ENCODE data around the gene OCLN. TPM values are rescaled to one million over a fixed set of nuclear protein-coding genes. Genes with fewer than 3 reads are reported as not detected.
"Not testable (repeated sequence)": the region's sequence is repeated elsewhere in the genome, so short reads cannot be mapped to it uniquely, and the experiment has no call there.

The OCLN gene
- total RNA-seq, 6 experiments from 2014 or later, result 0.38 to 1.3 (median 0.66) TPM

GRCh38 chr5:69512740-69513260 is 20.2 kb downstream of the OCLN start:
- peak overlapping the region; percentile 47; the same call in 1 of the 2 replicates for H3K27ac Mint-ChIP-seq
- H3K9me3 Mint-ChIP-seq, result no peaks in the 10 kb centered on the region
- no peak overlapping the region for H3K4me3 Mint-ChIP-seq
- TF ChIP-seq, protein P1, sequence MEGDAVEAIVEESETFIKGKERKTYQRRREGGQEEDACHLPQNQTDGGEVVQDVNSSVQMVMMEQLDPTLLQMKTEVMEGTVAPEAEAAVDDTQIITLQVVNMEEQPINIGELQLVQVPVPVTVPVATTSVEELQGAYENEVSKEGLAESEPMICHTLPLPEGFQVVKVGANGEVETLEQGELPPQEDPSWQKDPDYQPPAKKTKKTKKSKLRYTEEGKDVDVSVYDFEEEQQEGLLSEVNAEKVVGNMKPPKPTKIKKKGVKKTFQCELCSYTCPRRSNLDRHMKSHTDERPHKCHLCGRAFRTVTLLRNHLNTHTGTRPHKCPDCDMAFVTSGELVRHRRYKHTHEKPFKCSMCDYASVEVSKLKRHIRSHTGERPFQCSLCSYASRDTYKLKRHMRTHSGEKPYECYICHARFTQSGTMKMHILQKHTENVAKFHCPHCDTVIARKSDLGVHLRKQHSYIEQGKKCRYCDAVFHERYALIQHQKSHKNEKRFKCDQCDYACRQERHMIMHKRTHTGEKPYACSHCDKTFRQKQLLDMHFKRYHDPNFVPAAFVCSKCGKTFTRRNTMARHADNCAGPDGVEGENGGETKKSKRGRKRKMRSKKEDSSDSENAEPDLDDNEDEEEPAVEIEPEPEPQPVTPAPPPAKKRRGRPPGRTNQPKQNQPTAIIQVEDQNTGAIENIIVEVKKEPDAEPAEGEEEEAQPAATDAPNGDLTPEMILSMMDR (IDR thresholded peaks at IDR 0.05), result no peak
- peak; percentile 68 for DNase-seq
- H3K36me3 Mint-ChIP-seq (ENCODE audit: low read depth), result no peaks in the 10 kb centered on the region
- peaks cover 2% of the 10 kb centered on the region; the same call in 1 of the 2 replicates for H3K27me3 Mint-ChIP-seq (ENCODE audit: insufficient read depth)
- peaks cover 16% of the 10 kb centered on the region for H3K4me1 Mint-ChIP-seq (ENCODE audit: low read depth)

DNA sequence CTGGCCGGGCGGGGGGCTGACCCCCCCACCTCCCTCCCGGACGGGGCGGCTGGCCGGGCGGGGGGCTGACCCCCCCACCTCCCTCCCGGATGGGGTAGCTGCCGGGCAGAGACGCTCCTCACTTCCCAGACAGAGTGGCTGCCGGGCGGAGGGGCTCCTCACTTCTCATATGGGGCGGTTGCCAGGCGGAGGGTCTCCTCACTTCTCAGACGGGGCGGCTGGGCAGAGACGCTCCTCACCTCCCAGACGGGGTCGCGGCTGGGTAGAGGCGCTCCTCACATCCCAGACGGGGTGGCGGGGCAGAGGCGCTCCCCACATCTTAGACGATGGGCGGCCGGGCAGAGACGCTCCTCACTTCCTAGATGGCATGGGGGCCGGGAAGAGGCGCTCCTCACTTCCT is 23.0 kb downstream of the OCLN start:
- H3K9me3 Mint-ChIP-seq; H3K27me3 Mint-ChIP-seq (ENCODE audit: insufficient read depth); H3K27ac Mint-ChIP-seq; H3K4me3 Mint-ChIP-seq; DNase-seq; H3K36me3 Mint-ChIP-seq (ENCODE audit: low read depth): not testable (repeated sequence)
- H3K4me1 Mint-ChIP-seq (ENCODE audit: low read depth), result peaks cover 23% of the 10 kb centered on the region

DNA sequence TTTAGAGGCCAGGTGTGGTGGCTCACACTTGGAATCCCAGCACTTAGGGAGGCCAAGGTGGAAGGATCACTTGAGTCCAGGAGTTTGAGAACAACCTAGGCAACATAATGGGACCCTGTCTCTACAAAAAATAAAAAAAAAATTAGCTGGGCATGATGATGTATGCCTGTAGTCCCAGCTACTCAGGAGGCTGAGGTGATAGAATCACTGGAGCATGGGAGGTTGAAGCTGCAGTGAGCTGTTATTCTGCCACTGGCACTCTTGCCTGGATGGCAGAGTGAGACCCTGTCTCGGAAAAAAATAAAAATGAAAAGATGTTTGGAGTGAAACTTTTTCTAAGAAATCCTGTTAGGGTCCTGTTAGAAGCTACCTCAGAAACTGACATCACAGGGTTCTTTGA is 24.2 kb downstream of the OCLN start:
- H3K27me3 Mint-ChIP-seq (ENCODE audit: insufficient read depth), result peaks cover 3% of the 10 kb centered on the region; the same call in 1 of the 2 replicates
- H3K9me3 Mint-ChIP-seq, result no peaks in the 10 kb centered on the region
- no peaks in the 10 kb centered on the region for H3K36me3 Mint-ChIP-seq (ENCODE audit: low read depth)
- H3K27ac Mint-ChIP-seq, result no peak overlapping the region
- no peak for DNase-seq
- no peak overlapping the region for H3K4me3 Mint-ChIP-seq
- peaks cover 35% of the 10 kb centered on the region for H3K4me1 Mint-ChIP-seq (ENCODE audit: low read depth)
- TF ChIP-seq, protein P1 (IDR thresholded peaks at IDR 0.05), result no peak

GRCh38 chr5:69517763-69518212 is 25.2 kb downstream of the OCLN start:
- H3K4me3 Mint-ChIP-seq, result no peak overlapping the region
- H3K27ac Mint-ChIP-seq, result no peak overlapping the region
- H3K36me3 Mint-ChIP-seq (ENCODE audit: low read depth), result no peaks in the 10 kb centered on the region
- H3K9me3 Mint-ChIP-seq, result no peaks in the 10 kb centered on the region
- TF ChIP-seq, protein P1 (IDR thresholded peaks at IDR 0.05), result no peak
- DNase-seq, result no peak
- peaks cover 5% of the 10 kb centered on the region; the same call in 1 of the 2 replicates for H3K27me3 Mint-ChIP-seq (ENCODE audit: insufficient read depth)
- H3K4me1 Mint-ChIP-seq (ENCODE audit: low read depth), result peaks cover 32% of the 10 kb centered on the region

GRCh38 chr5:69519285-69519684 is 26.7 kb downstream of the OCLN start:
- TF ChIP-seq, protein P1 (IDR thresholded peaks at IDR 0.05), result no peak
- peaks cover 27% of the 10 kb centered on the region for H3K4me1 Mint-ChIP-seq (ENCODE audit: low read depth)
- H3K27ac Mint-ChIP-seq, result no peak overlapping the region
- no peaks in the 10 kb centered on the region for H3K9me3 Mint-ChIP-seq
- no peak overlapping the region for H3K4me3 Mint-ChIP-seq
- no peak for DNase-seq
- H3K27me3 Mint-ChIP-seq (ENCODE audit: insufficient read depth), result peaks cover 5% of the 10 kb centered on the region; the same call in 1 of the 2 replicates
- no peaks in the 10 kb centered on the region for H3K36me3 Mint-ChIP-seq (ENCODE audit: low read depth)

- DNase-seq, result no peak
- H3K27ac Mint-ChIP-seq, result no peak overlapping the region
- no peaks in the 10 kb centered on the region for H3K36me3 Mint-ChIP-seq (ENCODE audit: low read depth)
- H3K4me1 Mint-ChIP-seq (ENCODE audit: low read depth), result peaks cover 32% of the 10 kb centered on the region
- no peak overlapping the region for H3K4me3 Mint-ChIP-seq
- TF ChIP-seq, protein P1 (IDR thresholded peaks at IDR 0.05), result no peak
- no peaks in the 10 kb centered on the region for H3K9me3 Mint-ChIP-seq
- peaks cover 12% of the 10 kb centered on the region; the same call in 1 of the 2 replicates for H3K27me3 Mint-ChIP-seq (ENCODE audit: insufficient read depth)
Observed at GRCh38 chr5:69522035-69522434, 29.4 kb downstream of the OCLN start.
